ENCODE measurements around the gene TFF3.

The TFF3 gene, protein sequence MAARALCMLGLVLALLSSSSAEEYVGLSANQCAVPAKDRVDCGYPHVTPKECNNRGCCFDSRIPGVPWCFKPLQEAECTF

DNA sequence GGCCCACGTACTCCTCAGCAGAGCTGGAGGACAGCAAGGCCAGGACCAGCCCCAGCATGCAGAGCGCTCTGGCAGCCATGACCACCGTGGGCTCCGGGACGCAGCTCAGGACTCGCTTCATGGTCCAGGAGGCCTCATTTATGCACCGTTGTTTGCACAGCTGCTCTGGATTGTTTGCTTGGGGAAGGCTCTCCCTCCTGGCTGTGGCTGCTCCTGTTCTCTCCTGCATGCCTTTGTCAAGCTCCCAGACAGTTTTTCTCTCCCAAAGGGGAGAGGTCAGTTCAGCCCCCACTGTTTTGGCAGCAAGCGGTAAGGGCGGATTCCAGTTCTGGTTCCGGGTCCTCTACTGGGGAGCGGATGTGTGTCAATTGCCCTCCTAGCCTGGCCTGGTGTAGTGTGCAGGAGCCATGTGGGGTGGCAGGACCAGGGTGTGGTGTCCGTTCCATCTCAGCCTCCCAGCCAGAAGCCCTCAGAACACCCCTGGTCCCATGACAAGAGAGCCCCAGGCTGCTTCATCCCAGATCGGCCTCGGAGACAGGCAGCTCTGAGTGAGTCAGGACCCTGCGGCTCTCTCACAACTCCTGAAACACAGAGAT, at the start of gene TFF3:
TSS of gene TFF3 (minus strand) at position 114 of the 596 bp plus-strand sequence. CDS start at position 79, 35 bp downstream.
- no peak for DNase-seq
- in situ Hi-C loops (cut with HindIII; ENCODE audit: low pct_ligation_motif_present, low pct_unique_long_range_greater_than_20kb, low sequenced_read_pairs): no loop called here

DNA sequence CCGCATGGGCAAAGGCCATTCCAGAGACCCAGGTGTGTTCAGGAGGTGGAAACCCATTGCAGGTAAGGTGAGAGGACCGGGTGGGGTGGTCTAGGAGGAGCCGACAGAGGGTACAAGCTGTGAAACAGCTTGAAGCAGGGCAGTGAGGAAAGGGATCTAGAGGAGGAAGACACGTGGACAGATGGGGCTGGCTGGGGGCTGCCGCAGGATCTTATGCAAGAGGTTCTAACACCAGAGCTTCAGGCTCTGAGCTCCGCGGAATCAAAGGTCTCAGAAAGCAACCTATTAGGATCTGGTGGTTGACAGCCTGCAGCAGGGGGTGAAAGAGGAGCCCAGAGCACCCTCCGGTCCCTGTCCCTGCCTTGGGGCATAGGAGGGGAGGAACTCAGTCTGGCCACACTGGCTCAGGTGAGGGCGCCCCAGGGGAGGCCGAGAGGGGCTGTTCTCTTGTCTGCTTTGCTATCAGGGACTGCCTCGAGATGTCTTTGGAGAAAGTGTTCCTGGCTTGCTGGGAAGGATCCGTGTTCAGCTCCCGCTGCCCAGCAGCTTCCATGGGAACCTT, 49.2 kb upstream of the TFF3 start:
- in situ Hi-C loops (cut with HindIII; ENCODE audit: low pct_ligation_motif_present, low pct_unique_long_range_greater_than_20kb, low sequenced_read_pairs): no loop called here
- DNase-seq: no peak

DNA sequence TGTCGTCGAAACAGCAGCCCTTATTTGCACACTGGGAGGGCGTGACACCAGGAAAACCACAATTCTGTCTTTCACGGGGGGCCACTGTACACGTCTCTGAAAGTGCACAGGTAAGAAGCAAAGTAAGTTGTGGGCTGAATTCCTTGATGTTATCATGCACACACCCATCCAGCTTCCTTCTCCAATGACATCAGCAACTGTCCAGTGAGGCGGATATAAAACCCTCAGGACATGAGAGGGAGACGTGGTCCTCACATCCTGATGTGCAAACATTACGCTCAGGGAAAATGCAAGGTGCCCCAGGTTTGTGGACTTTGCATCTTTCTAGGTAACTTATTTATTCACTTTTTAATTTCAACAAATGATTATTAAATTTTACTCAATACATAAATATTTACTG, 48.1 kb upstream of the TFF3 start:
- DNase-seq: no peak
- in situ Hi-C loops (cut with HindIII; ENCODE audit: low pct_ligation_motif_present, low pct_unique_long_range_greater_than_20kb, low sequenced_read_pairs): no loop called here

DNA sequence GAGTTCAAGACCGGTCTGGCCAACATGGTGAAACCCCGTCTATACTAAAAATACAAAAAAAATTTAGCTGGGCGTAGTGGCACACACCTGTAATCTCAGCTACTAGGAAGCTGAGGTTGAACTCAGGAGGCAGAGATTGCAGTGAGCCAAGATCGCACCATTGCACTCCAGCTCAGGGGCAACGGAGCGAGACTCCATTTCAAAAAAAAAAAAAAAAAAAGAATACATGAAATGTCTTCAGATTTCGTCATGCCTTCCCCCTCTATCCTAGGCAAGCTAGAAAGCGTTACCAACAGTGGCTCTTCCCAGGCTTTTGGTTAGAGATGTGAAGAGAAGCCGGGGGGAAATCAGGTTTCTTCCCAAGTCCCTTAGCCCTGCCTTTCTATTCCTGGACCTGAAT, 47.5 kb upstream of the TFF3 start:
- no peak for DNase-seq
- in situ Hi-C loops (cut with HindIII; ENCODE audit: low pct_ligation_motif_present, low pct_unique_long_range_greater_than_20kb, low sequenced_read_pairs): no loop called here

DNA sequence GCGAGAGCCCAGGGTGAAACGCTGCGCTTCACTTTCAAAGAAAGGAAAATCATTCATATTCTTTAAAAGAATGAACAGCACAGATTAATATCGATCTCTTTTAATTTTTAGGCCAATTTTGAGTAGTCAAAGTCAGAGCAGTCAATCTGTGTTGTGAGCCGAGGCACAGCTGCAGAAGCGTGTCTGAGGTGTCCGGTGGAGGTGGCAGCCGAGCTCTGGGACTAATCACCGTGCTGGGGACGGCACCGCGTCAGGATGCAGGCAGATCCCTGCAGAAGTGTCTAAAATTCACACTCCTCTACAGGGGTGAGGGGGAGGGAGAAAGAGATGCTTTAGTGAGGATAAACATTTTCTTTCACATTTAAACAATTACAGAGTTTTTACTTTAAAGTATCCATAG, 47.0 kb upstream of the TFF3 start:
- in situ Hi-C loops (cut with HindIII; ENCODE audit: low pct_ligation_motif_present, low pct_unique_long_range_greater_than_20kb, low sequenced_read_pairs): no loop called here
- no peak for DNase-seq

DNA sequence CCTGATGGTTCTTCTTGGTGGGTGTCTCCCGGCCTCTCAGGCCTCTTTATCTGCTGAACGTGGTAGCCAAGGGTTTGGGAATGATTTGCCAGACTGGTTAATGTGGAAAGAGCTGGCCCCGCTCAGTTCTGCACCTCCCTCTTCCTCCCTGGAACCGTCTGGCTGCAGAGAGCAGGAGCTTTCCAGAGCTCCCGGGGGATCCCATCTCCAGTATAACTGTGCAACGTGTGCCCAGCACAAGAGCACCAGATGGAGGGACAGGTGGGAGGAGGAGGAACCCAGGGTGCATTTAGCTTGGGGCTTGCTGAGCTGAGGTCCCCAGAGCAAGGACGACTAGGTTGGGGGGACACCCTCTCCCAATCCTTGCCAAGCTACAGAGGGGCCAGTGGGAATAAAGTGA, 46.1 kb upstream of the TFF3 start:
- DNase-seq: no peak
- in situ Hi-C loops (cut with HindIII; ENCODE audit: low pct_ligation_motif_present, low pct_unique_long_range_greater_than_20kb, low sequenced_read_pairs): no loop called here

DNA sequence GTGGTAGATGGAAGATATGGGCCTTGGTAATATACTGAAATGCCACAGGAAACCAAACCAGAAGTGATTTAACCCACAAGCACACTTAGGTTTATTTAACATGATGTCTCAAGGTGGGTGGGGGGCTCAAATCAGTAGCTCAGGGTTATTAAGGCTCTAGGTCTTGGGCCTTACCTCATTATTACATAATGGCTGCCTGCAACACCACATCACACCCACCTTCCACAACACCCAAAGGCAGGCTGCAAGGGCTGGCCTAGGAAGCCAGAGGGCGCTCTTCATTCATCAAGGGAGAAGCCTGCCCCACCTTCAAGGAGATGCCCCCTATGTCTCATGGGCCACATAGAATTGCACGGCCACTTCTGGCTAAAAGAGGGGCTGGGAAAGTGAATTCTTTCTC, 45.1 kb upstream of the TFF3 start:
- no peak for DNase-seq
- in situ Hi-C loops (cut with HindIII; ENCODE audit: low pct_ligation_motif_present, low pct_unique_long_range_greater_than_20kb, low sequenced_read_pairs): no loop called here

DNA sequence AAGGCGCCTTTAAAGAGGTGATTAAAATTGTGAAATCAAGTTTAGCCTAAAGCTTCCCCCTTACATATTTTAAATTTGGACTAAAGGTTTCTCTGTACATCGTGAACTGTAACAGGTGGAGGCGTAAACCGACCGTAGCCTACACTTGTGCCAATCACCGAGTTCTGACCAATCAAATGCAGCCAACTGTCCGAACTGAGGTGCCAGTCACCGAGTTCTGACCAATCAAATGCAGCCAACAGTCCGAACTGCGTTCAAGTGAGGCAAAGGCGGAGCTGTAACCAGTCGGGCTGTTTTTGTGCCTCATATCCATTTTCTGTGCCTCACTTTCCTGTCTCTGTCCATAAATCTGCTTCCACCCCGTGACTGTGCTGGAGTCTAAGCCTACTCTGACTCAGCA, 43.7 kb upstream of the TFF3 start:
- DNase-seq: no peak
- in situ Hi-C loops (cut with HindIII; ENCODE audit: low pct_ligation_motif_present, low pct_unique_long_range_greater_than_20kb, low sequenced_read_pairs): no loop called here

DNA sequence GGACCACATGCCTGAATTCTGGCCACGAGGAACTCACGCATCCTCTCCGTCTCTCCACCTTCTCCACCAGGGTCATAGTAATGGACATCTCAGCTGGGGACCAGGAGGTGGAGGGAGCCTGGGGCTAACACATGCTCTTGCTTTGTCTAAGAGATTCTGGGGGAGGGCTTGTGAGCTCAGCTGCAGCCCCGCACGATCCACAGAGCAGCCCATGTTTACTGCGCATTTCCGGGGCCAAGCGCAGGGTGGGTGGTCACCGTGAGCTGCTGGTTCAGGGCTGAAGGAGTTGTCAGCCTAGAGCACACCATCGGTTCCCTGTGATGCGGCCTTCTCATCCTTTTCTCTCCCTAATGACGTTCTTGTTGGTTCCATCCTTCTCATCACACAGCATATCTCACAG, 43.1 kb upstream of the TFF3 start:
- DNase-seq: no peak
- in situ Hi-C loops (cut with HindIII; ENCODE audit: low pct_ligation_motif_present, low pct_unique_long_range_greater_than_20kb, low sequenced_read_pairs): no loop called here

DNA sequence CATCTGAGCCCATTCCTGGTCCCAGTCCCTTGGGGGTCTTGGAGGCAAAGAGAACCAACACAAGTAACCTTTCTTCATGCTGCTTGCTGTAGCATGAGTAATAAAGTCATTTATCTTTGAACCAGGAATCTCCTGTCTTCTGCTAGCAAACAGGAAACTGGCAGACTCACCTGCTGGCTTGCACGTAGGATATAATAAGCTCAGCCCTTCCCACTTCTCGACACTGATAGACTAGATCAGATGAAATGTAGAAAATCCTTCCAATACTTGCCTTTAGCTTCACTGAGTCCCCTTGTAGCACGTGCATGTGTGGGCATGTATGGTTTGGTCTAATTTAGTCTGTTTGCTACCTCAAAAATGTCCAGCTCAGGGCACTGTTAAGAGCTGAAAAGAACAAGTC, 42.1 kb upstream of the TFF3 start:
- in situ Hi-C loops (cut with HindIII; ENCODE audit: low pct_ligation_motif_present, low pct_unique_long_range_greater_than_20kb, low sequenced_read_pairs): no loop called here
- no peak for DNase-seq

DNA sequence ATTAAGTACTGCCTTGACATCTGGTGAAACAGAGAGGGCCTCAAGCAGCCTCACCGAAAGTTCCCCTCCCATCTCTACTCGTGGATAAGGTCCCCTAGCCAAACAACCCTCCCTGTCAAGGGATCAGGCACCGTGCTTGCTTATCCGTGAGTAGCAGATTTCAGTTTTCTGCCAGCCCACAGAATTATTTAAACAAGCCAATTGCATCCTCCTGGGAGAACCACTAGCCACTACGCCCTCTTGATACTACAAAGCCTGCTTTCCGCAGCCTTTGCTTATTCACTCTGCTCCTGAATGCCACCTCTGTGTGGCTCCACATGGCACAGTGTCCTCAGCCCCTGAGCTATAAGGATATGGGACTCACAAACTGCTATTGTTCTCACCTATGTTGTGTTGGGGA, 41.4 kb upstream of the TFF3 start:
- no peak for DNase-seq
- in situ Hi-C loops (cut with HindIII; ENCODE audit: low pct_ligation_motif_present, low pct_unique_long_range_greater_than_20kb, low sequenced_read_pairs): no loop called here

DNA sequence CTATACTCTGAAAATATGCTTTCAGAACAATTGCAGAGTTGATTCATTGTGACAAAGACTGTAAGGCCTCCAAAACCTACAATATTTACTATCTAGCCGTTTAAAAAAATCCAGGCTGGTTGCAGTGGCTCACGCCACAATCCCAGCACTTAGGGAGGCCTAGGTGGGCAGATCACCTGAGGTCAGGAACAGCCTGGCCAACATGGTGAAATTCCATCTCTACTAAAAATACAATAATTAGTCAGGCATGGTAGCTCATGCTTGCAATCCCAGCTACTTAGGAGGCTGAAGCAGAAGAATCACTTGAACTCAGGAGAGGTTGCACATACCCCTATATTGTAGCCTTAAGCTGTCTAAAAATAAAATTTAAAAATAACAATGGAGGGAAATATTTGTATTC, 40.8 kb upstream of the TFF3 start:
- in situ Hi-C loops (cut with HindIII; ENCODE audit: low pct_ligation_motif_present, low pct_unique_long_range_greater_than_20kb, low sequenced_read_pairs): no loop called here
- no peak for DNase-seq

DNA sequence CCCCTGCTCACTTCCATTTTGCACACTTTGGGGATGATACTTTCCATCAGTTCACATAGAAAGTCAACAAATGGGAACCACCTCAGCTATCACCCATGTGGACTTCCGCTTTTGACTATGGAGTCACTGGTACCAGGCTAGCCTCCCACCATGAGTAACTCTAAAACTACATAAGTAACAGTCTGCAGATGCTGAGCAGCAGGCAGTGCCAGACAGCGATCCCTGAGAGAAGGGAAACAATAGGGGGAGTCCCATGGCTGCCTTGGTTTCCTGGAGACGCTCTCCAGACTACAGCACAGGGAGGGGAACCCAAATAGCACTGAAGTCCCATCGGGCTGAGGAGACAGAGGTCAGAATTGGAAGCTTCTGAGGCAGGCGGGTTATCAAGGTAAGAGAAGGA, 38.4 kb upstream of the TFF3 start:
- in situ Hi-C loops (cut with HindIII; ENCODE audit: low pct_ligation_motif_present, low pct_unique_long_range_greater_than_20kb, low sequenced_read_pairs): no loop called here
- no peak for DNase-seq

DNA sequence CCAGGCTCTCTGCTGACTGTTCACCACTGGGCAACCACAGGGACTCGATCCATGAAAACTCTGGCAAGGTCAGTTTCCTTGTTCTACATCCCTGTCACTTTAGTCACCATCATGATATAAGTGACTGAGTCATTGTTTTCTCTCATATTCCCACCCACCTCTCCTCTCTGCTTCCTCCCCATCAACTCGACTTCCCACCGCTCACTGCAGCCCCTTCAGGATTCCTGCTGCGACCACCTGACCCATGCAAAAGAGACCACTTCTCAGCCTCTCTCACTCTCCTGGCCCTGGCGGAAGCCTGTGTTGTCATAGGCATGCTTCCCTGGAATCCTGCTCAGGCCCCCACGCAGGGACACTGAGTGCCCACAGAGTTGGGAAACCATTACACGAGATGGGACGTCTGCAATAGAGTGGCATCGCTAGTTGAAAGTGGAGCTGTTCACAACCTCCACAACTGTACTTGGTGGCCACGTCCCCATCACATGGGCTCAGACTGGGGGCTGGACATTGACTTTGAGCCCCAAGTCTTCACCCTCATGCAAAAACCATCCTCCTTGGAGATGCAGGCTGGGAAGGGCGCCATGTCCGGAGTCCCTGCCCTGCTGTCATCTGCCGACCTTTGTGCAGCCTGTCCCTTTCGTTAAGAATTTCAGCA, 37.4 kb upstream of the TFF3 start:
- no peak for DNase-seq
- in situ Hi-C loops (cut with HindIII; ENCODE audit: low pct_ligation_motif_present, low pct_unique_long_range_greater_than_20kb, low sequenced_read_pairs): no loop called here

DNA sequence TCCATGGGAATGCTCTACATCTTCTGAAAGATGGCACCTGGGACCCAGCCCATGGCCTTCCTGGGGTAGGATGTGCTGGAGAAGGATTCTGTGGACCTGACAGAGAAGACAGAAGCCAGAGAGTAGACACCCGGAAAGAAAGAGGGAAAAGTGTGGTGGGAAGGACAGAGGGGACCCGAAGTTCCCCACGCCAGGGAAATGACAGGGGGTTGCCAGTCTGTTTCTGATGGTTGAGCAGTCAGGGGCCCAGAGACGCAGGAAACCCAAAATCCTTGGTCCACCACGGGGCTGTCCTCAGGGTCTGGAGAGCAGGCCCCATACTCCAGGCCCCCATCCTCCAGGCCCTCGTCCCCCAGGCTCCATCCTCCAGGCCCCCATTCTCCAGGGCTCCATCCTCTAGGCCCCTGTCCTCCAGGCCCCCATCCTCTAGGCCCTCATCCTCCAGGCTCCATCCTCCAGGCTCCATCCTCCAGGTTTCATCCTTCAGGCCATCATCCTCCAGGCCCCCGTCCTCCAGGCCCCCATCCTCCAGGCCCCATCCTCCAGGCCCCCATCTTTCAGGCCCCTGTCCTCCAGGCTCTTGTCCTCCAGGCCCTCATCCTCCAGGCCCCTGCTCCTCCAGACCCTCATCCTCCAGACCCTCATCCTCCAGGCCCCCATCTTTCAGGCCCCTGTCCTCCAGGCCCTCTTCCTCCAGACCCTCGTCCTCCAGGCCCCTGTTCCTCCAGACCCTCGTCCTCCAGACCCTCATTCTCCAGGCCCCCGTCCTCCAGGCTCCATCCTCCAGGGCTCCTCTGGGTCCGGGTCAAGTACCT, 36.6 kb upstream of the TFF3 start:
- DNase-seq: no peak
- in situ Hi-C loops (cut with HindIII; ENCODE audit: low pct_ligation_motif_present, low pct_unique_long_range_greater_than_20kb, low sequenced_read_pairs): no loop called here

DNA sequence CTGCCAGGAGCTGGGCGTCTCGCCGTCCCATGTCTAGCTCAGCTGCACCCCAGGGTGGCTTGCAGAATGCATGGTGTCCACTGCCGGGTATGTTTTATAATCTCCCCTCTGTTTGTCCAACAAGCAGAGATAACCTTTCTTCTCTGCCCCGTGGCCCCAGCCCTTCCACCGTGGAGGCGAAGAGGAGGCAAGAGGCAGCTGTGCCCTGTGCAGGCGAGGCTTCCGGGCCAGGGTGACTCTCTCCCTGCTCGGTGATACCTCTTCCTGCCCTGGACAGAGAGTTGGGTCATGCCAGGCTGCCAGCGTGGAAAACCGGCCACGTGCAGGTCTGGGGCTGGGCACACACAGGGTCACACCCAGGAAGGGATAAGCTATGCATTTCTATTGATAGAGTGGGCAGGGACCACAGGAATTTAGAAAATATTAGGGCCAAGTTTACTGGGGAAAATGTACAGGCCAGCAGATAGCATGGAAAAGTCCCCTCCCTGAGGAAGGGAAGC, 35.8 kb upstream of the TFF3 start, which contains the start of gene TFF2:
TSS of gene TFF2 (minus strand) at position 68 of the 500 bp plus-strand sequence. CDS start at position 31, 37 bp downstream.
- in situ Hi-C loops (cut with HindIII; ENCODE audit: low pct_ligation_motif_present, low pct_unique_long_range_greater_than_20kb, low sequenced_read_pairs): no loop called here
- no peak for DNase-seq

DNA sequence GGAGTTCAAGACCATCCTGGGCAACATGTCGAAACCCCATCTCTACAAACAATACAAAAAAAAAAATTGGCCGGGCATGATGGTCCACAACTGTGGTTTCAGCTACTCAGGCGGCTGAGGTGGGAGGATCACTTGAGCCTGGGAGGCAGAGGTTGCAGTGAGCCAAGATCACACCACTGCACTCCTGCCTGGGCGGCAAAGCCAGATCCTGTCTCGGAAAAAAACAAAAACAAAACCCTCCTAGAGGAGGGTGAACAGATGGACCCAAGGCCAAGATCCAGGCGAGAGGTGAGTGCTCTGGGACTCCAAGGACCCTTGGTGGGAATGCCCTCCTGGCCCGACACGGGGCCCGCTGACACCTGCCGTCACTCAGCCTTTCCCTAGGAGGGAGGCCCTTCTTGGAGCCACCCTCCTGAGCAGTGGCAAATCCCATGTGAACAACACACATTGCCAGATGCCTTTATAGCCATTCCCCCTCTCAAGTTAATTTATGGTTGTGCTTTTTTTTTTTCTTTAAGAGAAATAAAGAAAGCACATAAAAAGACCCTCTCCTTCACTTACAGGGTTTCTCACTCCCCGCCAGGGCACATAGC, 35.2 kb upstream of the TFF3 start:
- in situ Hi-C loops (cut with HindIII; ENCODE audit: low pct_ligation_motif_present, low pct_unique_long_range_greater_than_20kb, low sequenced_read_pairs): no loop called here
- DNase-seq: no peak

DNA sequence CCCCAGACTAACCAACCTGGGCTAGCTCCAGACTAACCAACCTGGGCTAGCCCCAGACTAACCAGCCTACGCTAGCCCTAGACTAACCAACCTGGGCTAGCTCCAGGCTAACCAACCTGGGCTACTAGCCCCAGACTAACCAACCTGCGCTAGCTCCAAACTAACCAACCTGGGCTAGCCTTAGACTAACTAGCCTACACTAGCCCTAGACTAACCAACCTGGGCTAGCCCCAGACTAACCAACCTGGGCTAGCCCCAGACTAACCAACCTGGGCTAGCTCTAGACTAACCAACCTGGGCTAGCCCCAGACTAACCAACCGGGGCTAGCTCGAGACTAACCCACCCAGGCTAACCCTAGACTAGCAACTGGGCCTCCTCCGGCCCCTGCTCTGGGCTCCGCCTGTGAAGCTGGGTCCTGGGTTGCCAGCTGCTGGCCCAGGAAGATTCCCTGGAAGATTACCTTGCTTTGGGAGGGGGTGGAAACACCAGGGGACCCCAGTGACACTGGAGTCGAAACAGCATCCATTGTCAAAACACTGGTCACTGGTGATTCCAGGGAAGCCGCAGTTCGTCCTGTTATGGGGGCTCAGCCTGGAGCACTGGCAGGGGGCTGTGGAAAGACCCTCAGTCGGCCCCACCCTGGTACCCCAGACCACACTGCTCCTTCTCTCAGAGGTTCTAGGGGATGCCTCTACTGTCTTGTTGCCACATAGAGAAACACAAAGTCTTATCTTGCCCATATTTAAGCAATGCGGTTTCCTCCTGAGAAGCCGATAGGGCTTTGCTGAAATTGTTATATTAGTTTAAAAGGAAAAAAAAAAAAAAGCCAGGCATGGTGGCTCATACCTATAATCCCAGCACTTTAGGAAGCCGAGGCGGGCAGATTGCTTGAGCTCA, 34.5 kb upstream of the TFF3 start:
- DNase-seq: no peak
- in situ Hi-C loops (cut with HindIII; ENCODE audit: low pct_ligation_motif_present, low pct_unique_long_range_greater_than_20kb, low sequenced_read_pairs): no loop called here

Data from ACHN (cell line).